Measurements from ENCODE around the gene TTLL11.

DNA sequence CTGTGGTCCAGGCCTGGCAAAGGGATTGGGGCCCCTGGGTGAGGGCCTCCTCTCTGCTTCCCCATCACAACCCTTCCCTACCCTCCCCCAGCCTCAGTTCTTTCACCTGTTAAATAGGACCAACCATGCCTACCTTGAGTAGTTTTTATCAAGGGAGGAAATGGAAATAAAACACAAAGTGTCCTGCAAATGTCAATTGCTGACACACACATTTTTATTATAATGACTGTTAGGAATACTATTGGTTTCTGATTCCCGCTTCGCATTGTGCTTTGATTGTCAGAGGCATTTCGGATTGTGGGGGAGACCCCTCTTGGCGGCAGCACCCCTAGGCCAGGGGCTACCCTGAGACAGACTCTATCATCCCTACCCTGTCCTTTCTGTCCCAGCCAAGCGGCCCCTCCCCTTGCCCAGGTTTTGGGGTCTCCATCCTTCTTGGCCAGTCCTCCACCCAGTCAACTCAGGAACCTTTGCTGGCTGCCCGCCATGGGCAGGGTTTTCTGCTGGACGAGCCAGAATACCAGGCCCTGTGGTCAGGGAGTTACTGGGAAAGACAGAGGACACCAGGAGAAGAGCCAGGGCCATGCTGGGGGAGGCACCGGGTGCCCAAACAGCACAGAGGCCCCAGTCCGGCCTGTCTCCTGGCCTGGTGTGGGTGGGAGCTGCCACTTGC is 18.4 kb upstream of the TTLL11 start:
- no peak for TF ChIP-seq CTCF (conservative IDR thresholded peaks at IDR 0.05)
- TF ChIP-seq ZFX (IDR thresholded peaks at IDR 0.05), result no peak

Data from C4-2B (cell line).